ENCODE measurements around the gene SPSB1. TPM values are rescaled to one million over a fixed set of nuclear protein-coding genes. Genes with fewer than 3 reads are reported as not detected.

Gene SPSB1
- total RNA-seq, 1 experiment from 2014 or later, result 4.3 TPM

- ChIA-PET CTCF (interaction anchor here (1.1 kb wide), 1 partner anchor 80 kb away, joined by 3 read pairs; no protein-coding TSS in a partner anchor), POLR2A (no interaction called here)
- no peaks in the 10 kb centered on the region for H3K36me3 Mint-ChIP-seq
- no peak for TF ChIP-seq MYBL2 (CRISPR knock-in tag; IDR thresholded peaks at IDR 0.05)
- TF ChIP-seq, protein P1, sequence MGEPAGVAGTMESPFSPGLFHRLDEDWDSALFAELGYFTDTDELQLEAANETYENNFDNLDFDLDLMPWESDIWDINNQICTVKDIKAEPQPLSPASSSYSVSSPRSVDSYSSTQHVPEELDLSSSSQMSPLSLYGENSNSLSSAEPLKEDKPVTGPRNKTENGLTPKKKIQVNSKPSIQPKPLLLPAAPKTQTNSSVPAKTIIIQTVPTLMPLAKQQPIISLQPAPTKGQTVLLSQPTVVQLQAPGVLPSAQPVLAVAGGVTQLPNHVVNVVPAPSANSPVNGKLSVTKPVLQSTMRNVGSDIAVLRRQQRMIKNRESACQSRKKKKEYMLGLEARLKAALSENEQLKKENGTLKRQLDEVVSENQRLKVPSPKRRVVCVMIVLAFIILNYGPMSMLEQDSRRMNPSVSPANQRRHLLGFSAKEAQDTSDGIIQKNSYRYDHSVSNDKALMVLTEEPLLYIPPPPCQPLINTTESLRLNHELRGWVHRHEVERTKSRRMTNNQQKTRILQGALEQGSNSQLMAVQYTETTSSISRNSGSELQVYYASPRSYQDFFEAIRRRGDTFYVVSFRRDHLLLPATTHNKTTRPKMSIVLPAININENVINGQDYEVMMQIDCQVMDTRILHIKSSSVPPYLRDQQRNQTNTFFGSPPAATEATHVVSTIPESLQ (CRISPR knock-in tag; IDR thresholded peaks at IDR 0.05), result no peak
- TF ChIP-seq PRDM15 (CRISPR knock-in tag; IDR thresholded peaks at IDR 0.05), result no peak
- TF ChIP-seq CBFB (CRISPR knock-in tag; IDR thresholded peaks at IDR 0.05; ENCODE audit: low read depth), result no peak
- no peak for TF ChIP-seq ZNF423 (CRISPR knock-in tag; IDR thresholded peaks at IDR 0.05)
- TF ChIP-seq OVOL2 (CRISPR knock-in tag; IDR thresholded peaks at IDR 0.05; ENCODE audit: borderline replicate concordance), result no peak
- TF ChIP-seq NFATC4 (CRISPR knock-in tag; IDR thresholded peaks at IDR 0.05), result no peak
- TF ChIP-seq ZNF121 (CRISPR knock-in tag; IDR thresholded peaks at IDR 0.05), result no peak
- TF ChIP-seq, protein P2, sequence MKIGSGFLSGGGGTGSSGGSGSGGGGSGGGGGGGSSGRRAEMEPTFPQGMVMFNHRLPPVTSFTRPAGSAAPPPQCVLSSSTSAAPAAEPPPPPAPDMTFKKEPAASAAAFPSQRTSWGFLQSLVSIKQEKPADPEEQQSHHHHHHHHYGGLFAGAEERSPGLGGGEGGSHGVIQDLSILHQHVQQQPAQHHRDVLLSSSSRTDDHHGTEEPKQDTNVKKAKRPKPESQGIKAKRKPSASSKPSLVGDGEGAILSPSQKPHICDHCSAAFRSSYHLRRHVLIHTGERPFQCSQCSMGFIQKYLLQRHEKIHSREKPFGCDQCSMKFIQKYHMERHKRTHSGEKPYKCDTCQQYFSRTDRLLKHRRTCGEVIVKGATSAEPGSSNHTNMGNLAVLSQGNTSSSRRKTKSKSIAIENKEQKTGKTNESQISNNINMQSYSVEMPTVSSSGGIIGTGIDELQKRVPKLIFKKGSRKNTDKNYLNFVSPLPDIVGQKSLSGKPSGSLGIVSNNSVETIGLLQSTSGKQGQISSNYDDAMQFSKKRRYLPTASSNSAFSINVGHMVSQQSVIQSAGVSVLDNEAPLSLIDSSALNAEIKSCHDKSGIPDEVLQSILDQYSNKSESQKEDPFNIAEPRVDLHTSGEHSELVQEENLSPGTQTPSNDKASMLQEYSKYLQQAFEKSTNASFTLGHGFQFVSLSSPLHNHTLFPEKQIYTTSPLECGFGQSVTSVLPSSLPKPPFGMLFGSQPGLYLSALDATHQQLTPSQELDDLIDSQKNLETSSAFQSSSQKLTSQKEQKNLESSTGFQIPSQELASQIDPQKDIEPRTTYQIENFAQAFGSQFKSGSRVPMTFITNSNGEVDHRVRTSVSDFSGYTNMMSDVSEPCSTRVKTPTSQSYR (CRISPR knock-in tag; IDR thresholded peaks at IDR 0.05), result no peak
- TF ChIP-seq PRRX2 (CRISPR knock-in tag; IDR thresholded peaks at IDR 0.05), result no peak
- no peak overlapping the region for H3K27ac Mint-ChIP-seq
- ATAC-seq (no peak), DNase-seq (ENCODE audit: low spot score) (no peak)
- H3K4me1 Mint-ChIP-seq, result peaks cover 2% of the 10 kb centered on the region; the same call in 1 of the 2 replicates
- no peaks in the 10 kb centered on the region for H3K27me3 Mint-ChIP-seq (ENCODE audit: low read depth)
- H3K4me3 Mint-ChIP-seq, result no peak overlapping the region
- no peaks in the 10 kb centered on the region for H3K9me3 Mint-ChIP-seq
These were observed 83.7 kb downstream of the SPSB1 start for GRCh38 chr1:9376430-9376829.

GRCh38 chr1:9376886-9377333, 84.2 kb downstream of the SPSB1 start:
- no peaks in the 10 kb centered on the region; the same call in 1 of the 2 replicates for H3K4me1 Mint-ChIP-seq
- ChIA-PET CTCF (no interaction called here), POLR2A (no interaction called here)
- H3K27me3 Mint-ChIP-seq (ENCODE audit: low read depth), result no peaks in the 10 kb centered on the region
- DNase-seq (ENCODE audit: low spot score), result no peak
- no peaks in the 10 kb centered on the region for H3K36me3 Mint-ChIP-seq
- no peak for ATAC-seq
- no peak overlapping the region for H3K27ac Mint-ChIP-seq
- no peaks in the 10 kb centered on the region for H3K9me3 Mint-ChIP-seq
- no peak overlapping the region for H3K4me3 Mint-ChIP-seq
- TF ChIP-seq IRF1 (CRISPR knock-in tag; IDR thresholded peaks at IDR 0.05) (no peak), MLX (CRISPR knock-in tag; IDR thresholded peaks at IDR 0.05) (no peak), OVOL2 (CRISPR knock-in tag; IDR thresholded peaks at IDR 0.05; ENCODE audit: borderline replicate concordance) (no peak), GTF2I (CRISPR knock-in tag; conservative IDR thresholded peaks at IDR 0.05) (no peak), ZNF396 (CRISPR knock-in tag; IDR thresholded peaks at IDR 0.05; ENCODE audit: borderline replicate concordance) (no peak), ZBTB21 (CRISPR knock-in tag; IDR thresholded peaks at IDR 0.05; ENCODE audit: borderline replicate concordance) (no peak), PREB (CRISPR knock-in tag; IDR thresholded peaks at IDR 0.05; ENCODE audit: borderline replicate concordance) (no peak), SMAD4 (CRISPR knock-in tag; IDR thresholded peaks at IDR 0.05) (no peak), NFE2L1 (CRISPR knock-in tag; IDR thresholded peaks at IDR 0.05) (no peak), CTCF (IDR thresholded peaks at IDR 0.05) (no peak), TEAD1 (CRISPR knock-in tag; IDR thresholded peaks at IDR 0.05) (no peak)
- TF ChIP-seq, protein P3, sequence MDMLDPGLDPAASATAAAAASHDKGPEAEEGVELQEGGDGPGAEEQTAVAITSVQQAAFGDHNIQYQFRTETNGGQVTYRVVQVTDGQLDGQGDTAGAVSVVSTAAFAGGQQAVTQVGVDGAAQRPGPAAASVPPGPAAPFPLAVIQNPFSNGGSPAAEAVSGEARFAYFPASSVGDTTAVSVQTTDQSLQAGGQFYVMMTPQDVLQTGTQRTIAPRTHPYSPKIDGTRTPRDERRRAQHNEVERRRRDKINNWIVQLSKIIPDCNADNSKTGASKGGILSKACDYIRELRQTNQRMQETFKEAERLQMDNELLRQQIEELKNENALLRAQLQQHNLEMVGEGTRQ (CRISPR knock-in tag; IDR thresholded peaks at IDR 0.05), result no peak
